BLaER1 treated with 17β-estradiol and CSF1 and Interleukin-3, amounts not matched to agents 10 nM and 100 nM (cell line): ENCODE measurements around the gene TTYH3.
"Not testable (repeated sequence)": the region's sequence is repeated elsewhere in the genome, so short reads cannot be mapped to it uniquely, and the experiment has no call there.

Experiments used
- H3K27ac ChIP-seq, 11 experiments: shearing (Covaris generic); formaldehyde crosslinking; 2 replicates each; pipeline ENCODE4 v1.8.1; 2022
- H3K27me3 ChIP-seq, 11 experiments: shearing (Covaris generic); formaldehyde crosslinking; 2 replicates each; pipeline ENCODE4 v1.8.1; 2022
- H3K36me3 ChIP-seq, 11 experiments: shearing (Covaris generic); formaldehyde crosslinking; 2 replicates each; pipeline ENCODE4 v1.8.1; 2022
- H3K4me1 ChIP-seq, 10 experiments: shearing (Covaris generic); formaldehyde crosslinking; 2 replicates each; pipeline ENCODE4 v1.8.1; 2022
- H3K4me2 ChIP-seq, 11 experiments: shearing (Covaris generic); formaldehyde crosslinking; 2 replicates each; pipeline ENCODE4 v1.8.1; 2022
- H3K4me3 ChIP-seq, 10 experiments: shearing (Covaris generic); formaldehyde crosslinking; 2 replicates each; pipeline ENCODE4 v1.8.1; 2022
- H3K9ac ChIP-seq, 11 experiments: shearing (Covaris generic); formaldehyde crosslinking; 2 replicates each; pipeline ENCODE4 v1.8.1; 2022
- H3K9me3 ChIP-seq, 11 experiments: shearing (Covaris generic); formaldehyde crosslinking; replicated peaks in 1 of 11; 2 replicates each; pipeline ENCODE4 v1.8.1; 2022
- H4K20me1 ChIP-seq, 11 experiments: shearing (Covaris generic); formaldehyde crosslinking; 2 replicates each; pipeline ENCODE4 v1.8.1; 2022
- Cebpa-rat ChIP-seq, 11 experiments: shearing (Covaris generic); IDR thresholded peaks; 2 replicates each; pipeline ENCODE4 v1.8.1; 2022

Gene TTYH3

GRCh38 chr7:2668401-2668800, 36.6 kb downstream of the TTYH3 start:
- Histone ChIP-seq H3K27ac (no peak overlapping the region), H3K9ac (no peak overlapping the region), H3K9me3 (no peaks in the 10 kb centered on the region; a peak in 1 of 22 replicates), H4K20me1 (peaks cover 1 to 26% (median 14%) of the 10 kb centered on the region in 11 experiments; a peak in 15 of 22 replicates), H3K36me3 (peaks cover 0 to 7% (median 4%) of the 10 kb centered on the region in 11 experiments; a peak in 14 of 22 replicates), H3K4me1 (peaks cover 12 to 40% (median 34%) of the 10 kb centered on the region in 10 experiments), H3K4me3 (no peak overlapping the region), H3K4me2 (no peak overlapping the region), H3K27me3 (peaks cover 0 to 18% (median 6%) of the 10 kb centered on the region in 11 experiments; a peak in 9 of 22 replicates)
- no peak for TF ChIP-seq Cebpa-rat (IDR thresholded peaks at IDR 0.05)

GRCh38 chr7:2670171-2670570, 38.4 kb downstream of the TTYH3 start:
- TF ChIP-seq Cebpa-rat (IDR thresholded peaks at IDR 0.05): no peak
- peaks cover 0 to 18% (median 6%) of the 10 kb centered on the region in 11 experiments; a peak in 9 of 22 replicates for H3K27me3 ChIP-seq
- peaks cover 0 to 10% (median 3%) of the 10 kb centered on the region in 11 experiments; a peak in 10 of 22 replicates for H3K9me3 ChIP-seq
- peak overlapping the region in 2 of 11 experiments; percentile 10 to 21; a peak in 2 of 22 replicates for H3K9ac ChIP-seq
- no peaks in the 10 kb centered on the region for H3K36me3 ChIP-seq
- H3K27ac ChIP-seq: no peak overlapping the region
- peaks cover 0 to 18% (median 5%) of the 10 kb centered on the region in 11 experiments; a peak in 9 of 22 replicates for H4K20me1 ChIP-seq
- H3K4me3 ChIP-seq: no peak overlapping the region
- H3K4me2 ChIP-seq: peak overlapping the region; percentile 15 to 79 (median 59); a peak in 20 of 22 replicates
- H3K4me1 ChIP-seq: peaks cover 8 to 34% (median 28%) of the 10 kb centered on the region in 10 experiments

- Histone ChIP-seq H3K4me2 (peak overlapping the region; percentile 15 to 79 (median 59)), H3K9ac (peak overlapping the region in 2 of 11 experiments; percentile 10 to 21; a peak in 3 of 22 replicates), H4K20me1 (peaks cover 0 to 11% (median 0%) of the 10 kb centered on the region in 11 experiments; a peak in 7 of 22 replicates), H3K9me3 (peaks cover 0 to 15% (median 6%) of the 10 kb centered on the region in 11 experiments; a peak in 10 of 22 replicates), H3K27me3 (peaks cover 0 to 18% (median 6%) of the 10 kb centered on the region in 11 experiments; a peak in 9 of 22 replicates), H3K4me3 (no peak overlapping the region), H3K36me3 (no peaks in the 10 kb centered on the region), H3K27ac (no peak overlapping the region), H3K4me1 (peaks cover 1 to 27% (median 21%) of the 10 kb centered on the region in 10 experiments)
- no peak for TF ChIP-seq Cebpa-rat (IDR thresholded peaks at IDR 0.05)
These were observed 39.1 kb downstream of the TTYH3 start for GRCh38 chr7:2670720-2671391.

- not testable (repeated sequence) for H4K20me1 ChIP-seq, H3K4me2 ChIP-seq, H3K36me3 ChIP-seq, H3K27ac ChIP-seq, H3K4me3 ChIP-seq, H3K9ac ChIP-seq
- peaks cover 0 to 15% (median 6%) of the 10 kb centered on the region in 11 experiments; a peak in 10 of 22 replicates for H3K9me3 ChIP-seq
- peaks cover 0 to 24% (median 19%) of the 10 kb centered on the region in 10 experiments; a peak in 17 of 20 replicates for H3K4me1 ChIP-seq
- H3K27me3 ChIP-seq: peaks cover 0 to 18% (median 6%) of the 10 kb centered on the region in 11 experiments; a peak in 9 of 22 replicates
These were observed 41.4 kb downstream of the TTYH3 start for GRCh38 chr7:2673214-2673613.

- Histone ChIP-seq H3K27me3 (peaks cover 0 to 18% (median 6%) of the 10 kb centered on the region in 11 experiments; a peak in 9 of 22 replicates), H4K20me1 (no peaks in the 10 kb centered on the region), H3K4me1 (peaks cover 0 to 24% (median 19%) of the 10 kb centered on the region in 10 experiments; a peak in 17 of 20 replicates), H3K9me3 (peaks cover 0 to 15% (median 6%) of the 10 kb centered on the region in 11 experiments; a peak in 10 of 22 replicates), H3K27ac (no peak overlapping the region), H3K36me3 (no peaks in the 10 kb centered on the region), H3K9ac (no peak overlapping the region), H3K4me2 (no peak overlapping the region), H3K4me3 (no peak overlapping the region)
- TF ChIP-seq Cebpa-rat (IDR thresholded peaks at IDR 0.05): no peak
These were observed 42.1 kb downstream of the TTYH3 start for GRCh38 chr7:2673934-2674333.

GRCh38 chr7:2675256-2675764, 43.5 kb downstream of the TTYH3 start:
- no peak overlapping the region for H3K27ac ChIP-seq
- peaks cover 0 to 13% (median 2%) of the 10 kb centered on the region in 11 experiments; a peak in 8 of 22 replicates for H3K27me3 ChIP-seq

GRCh38 chr7:2676576-2676975, 44.8 kb downstream of the TTYH3 start:
- peaks cover 0 to 20% (median 16%) of the 10 kb centered on the region in 10 experiments; a peak in 16 of 20 replicates for H3K4me1 ChIP-seq
- H3K9ac ChIP-seq, H3K4me2 ChIP-seq, H3K36me3 ChIP-seq, H3K4me3 ChIP-seq, H3K27ac ChIP-seq: not testable (repeated sequence)
- H3K27me3 ChIP-seq: peaks cover 0 to 12% (median 0%) of the 10 kb centered on the region in 11 experiments; a peak in 4 of 22 replicates
- H4K20me1 ChIP-seq: peaks cover 0 to 11% (median 0%) of the 10 kb centered on the region in 11 experiments; a peak in 2 of 22 replicates
- H3K9me3 ChIP-seq: peaks cover 0 to 15% (median 6%) of the 10 kb centered on the region in 11 experiments; a peak in 10 of 22 replicates

More at GRCh38 chr7:2675256-2675764, 43.5 kb downstream of the TTYH3 start:
- H3K9ac ChIP-seq: no peak overlapping the region
- peaks cover 0 to 15% (median 6%) of the 10 kb centered on the region in 11 experiments; a peak in 10 of 22 replicates for H3K9me3 ChIP-seq
- peaks cover 0 to 25% (median 20%) of the 10 kb centered on the region in 10 experiments; a peak in 17 of 20 replicates for H3K4me1 ChIP-seq
- no peak for TF ChIP-seq Cebpa-rat (IDR thresholded peaks at IDR 0.05)
- H3K4me2 ChIP-seq: no peak overlapping the region
- H3K36me3 ChIP-seq: no peaks in the 10 kb centered on the region
- no peak overlapping the region for H3K4me3 ChIP-seq
- peaks cover 0 to 7% (median 0%) of the 10 kb centered on the region in 11 experiments; a peak in 2 of 22 replicates for H4K20me1 ChIP-seq

GRCh38 chr7:2678454-2678853, 46.7 kb downstream of the TTYH3 start:
- H3K27ac ChIP-seq, H3K9ac ChIP-seq: not testable (repeated sequence)

GRCh38 chr7:2679135-2680127, 47.6 kb downstream of the TTYH3 start:
- H4K20me1 ChIP-seq: peaks cover 0 to 18% (median 0%) of the 10 kb centered on the region in 11 experiments; a peak in 2 of 22 replicates
- peaks cover 0 to 18% (median 0%) of the 10 kb centered on the region in 11 experiments; a peak in 4 of 22 replicates for H3K27me3 ChIP-seq
- not testable (repeated sequence) for H3K36me3 ChIP-seq, H3K4me3 ChIP-seq, H3K27ac ChIP-seq, H3K9me3 ChIP-seq
- peaks cover 0 to 20% (median 16%) of the 10 kb centered on the region in 10 experiments; a peak in 16 of 20 replicates for H3K4me1 ChIP-seq
- H3K9ac ChIP-seq: peak overlapping the region in 1 of 11 experiments; percentile 11; a peak in 1 of 22 replicates
- peak overlapping the region in 9 of 11 experiments; percentile 41 to 79 (median 73); a peak in 18 of 22 replicates for H3K4me2 ChIP-seq

More at GRCh38 chr7:2678454-2678853, 46.7 kb downstream of the TTYH3 start:
- H3K4me1 ChIP-seq: peaks cover 0 to 20% (median 16%) of the 10 kb centered on the region in 10 experiments; a peak in 16 of 20 replicates
- peaks cover 0 to 15% (median 6%) of the 10 kb centered on the region in 11 experiments; a peak in 10 of 22 replicates for H3K9me3 ChIP-seq
- H4K20me1 ChIP-seq: peaks cover 0 to 18% (median 0%) of the 10 kb centered on the region in 11 experiments; a peak in 2 of 22 replicates
- H3K36me3 ChIP-seq, H3K4me2 ChIP-seq, H3K4me3 ChIP-seq: not testable (repeated sequence)
- H3K27me3 ChIP-seq: peaks cover 0 to 18% (median 0%) of the 10 kb centered on the region in 11 experiments; a peak in 4 of 22 replicates
